GM18870 (cell line): ENCODE data around the gene ARHGAP15.

ENCODE experiments used
- ATAC-seq: cut with Tn5 transposase; IDR thresholded peaks from one replicate; pipeline ENCODE4 v1.9.1; 2021; ENCODE audit warnings: moderate library complexity; ENCODE audit not compliant: unreplicated experiment

Gene ARHGAP15

DNA sequence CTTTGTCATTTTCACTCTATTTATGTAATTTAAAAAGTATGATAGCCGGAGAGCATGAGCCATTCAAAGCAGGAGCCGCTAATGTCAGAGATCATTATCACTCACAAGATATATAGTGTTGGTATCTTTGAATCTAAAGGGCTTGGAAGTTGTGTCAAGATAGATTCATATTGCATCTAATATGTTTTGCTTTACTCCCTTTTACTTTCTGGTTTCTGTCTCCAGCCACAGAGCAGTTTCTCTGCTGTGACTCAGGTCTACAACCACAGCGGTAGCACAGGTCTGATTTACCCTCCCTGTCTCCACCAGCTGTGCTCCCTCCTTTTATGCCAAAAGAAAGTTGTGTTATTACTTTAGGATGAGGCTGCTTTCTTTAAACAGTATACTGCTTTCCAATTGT, 424.0 kb downstream of the ARHGAP15 start:
- ATAC-seq: peak; percentile 79

DNA sequence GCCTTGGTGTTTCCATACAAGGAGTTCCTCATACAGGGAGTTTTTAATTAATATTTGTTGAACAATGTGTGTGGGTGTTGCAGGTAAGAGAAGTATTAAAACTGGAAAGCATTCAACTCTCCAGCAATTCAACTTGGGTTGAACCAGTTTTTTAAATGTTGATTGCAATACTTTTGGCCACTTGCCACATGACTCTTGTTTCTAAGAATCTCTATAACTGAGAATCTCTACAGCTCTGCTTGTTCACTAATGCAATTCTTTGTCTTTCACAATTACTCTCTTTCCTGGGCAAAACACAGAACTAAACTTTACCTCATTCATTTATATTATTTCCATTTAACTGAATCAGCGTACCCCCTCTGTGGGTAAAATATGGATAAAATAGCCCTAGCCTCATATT, 429.4 kb downstream of the ARHGAP15 start:
- no peak for ATAC-seq

DNA sequence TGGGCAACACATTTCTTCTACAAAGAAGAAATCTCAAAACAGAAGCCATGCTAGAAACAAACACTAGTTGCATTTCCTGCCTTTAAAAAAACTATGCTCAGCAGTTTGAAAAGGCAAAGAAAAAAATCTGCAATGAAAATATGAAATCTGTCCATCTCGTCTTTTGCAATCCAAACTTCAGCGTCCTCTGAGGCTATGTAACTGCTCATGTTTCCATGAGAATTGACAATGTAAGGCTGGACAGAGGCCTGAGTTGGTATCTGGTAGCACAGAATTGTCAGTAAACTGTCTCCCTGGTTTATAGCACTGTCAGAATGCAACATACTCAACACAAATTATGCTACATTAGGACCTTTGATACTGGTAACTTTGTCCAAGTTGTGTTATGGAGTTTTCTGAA, 429.9 kb downstream of the ARHGAP15 start:
- ATAC-seq: no peak

DNA sequence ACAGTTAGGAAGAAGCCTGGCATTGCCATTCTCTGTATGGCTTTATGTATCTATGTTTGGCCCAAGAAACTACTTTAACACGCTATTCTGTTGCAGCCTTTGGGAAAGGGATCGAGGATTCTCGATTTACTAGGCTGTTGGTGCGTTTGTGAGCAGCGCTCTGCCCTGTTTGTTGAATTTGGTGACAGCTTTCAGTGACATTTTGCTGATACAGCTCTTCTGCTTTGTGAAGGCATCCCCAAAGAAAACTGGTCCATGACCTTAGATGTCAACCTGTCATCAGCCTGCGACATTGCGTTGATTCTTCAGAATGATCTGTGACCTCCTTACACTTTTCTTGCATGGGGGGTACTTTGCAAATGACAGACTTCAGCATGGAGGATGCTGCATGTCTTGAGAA, 431.5 kb downstream of the ARHGAP15 start:
- ATAC-seq: no peak

GRCh38 chr2:143564419-143564818, 435.2 kb downstream of the ARHGAP15 start:
- peak; percentile 99 for ATAC-seq

GRCh38 chr2:143571747-143572146, 442.5 kb downstream of the ARHGAP15 start:
- no peak for ATAC-seq

DNA sequence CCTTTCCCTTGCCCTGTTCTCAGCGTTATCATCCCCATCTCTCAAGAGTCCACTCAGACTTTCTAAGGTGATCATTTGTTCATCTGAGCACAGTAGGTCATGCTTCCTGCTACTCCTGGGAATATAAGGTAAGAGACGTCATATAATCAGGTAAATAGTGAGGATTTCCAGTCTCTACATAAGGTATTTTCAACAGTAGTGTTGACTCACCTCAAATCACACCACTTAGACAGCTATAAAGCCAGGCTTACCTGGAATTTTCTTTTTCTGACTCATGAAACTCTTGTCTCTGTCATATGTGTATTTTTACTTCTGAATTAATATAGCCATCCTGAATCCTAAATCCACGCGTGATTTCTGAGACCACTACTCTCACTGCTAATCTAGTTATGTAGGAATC, 443.2 kb downstream of the ARHGAP15 start:
- ATAC-seq: no peak

- ATAC-seq: no peak
Measured at GRCh38 chr2:143574069-143574468, 444.9 kb downstream of the ARHGAP15 start.

DNA sequence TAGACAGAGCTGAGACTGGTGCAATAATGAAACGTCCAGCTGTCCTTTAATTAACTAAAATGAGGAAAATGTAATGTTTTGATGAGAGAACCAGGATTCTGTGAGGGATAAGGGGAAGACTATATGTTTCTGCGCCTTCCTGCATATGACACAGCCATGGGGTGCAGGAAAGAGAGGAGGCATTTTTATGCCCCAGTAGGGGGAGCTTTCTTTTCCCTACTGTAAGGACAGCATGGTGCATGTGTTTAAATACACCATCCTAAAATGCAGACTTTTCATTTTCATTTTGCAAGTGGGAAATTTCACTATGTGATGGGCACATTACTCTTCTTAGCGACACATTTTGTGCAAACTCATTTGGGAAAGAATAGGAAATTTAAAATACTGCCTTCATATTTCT, 446.1 kb downstream of the ARHGAP15 start:
- no peak for ATAC-seq

- no peak for ATAC-seq
Measured at GRCh38 chr2:143577489-143577888, 448.3 kb downstream of the ARHGAP15 start.

DNA sequence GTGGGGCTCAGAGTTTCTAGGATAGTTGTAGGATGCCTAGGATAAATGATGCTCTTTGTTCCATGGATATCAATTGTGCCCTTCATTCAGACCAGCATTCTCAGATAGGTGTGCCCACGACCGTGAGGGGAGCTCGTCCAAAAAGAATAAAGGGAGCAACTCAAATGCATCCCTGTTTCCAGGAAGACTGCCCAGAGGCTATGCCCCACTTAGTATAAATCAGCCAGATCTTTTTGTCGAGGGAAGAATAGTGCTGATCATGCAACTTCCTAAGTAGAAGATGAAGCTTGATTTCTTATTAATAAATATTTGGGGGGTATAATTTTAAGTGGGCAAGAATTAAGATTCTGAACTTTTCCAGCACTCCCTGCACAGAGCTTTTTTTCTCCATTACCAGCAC, 450.2 kb downstream of the ARHGAP15 start:
- ATAC-seq: no peak

DNA sequence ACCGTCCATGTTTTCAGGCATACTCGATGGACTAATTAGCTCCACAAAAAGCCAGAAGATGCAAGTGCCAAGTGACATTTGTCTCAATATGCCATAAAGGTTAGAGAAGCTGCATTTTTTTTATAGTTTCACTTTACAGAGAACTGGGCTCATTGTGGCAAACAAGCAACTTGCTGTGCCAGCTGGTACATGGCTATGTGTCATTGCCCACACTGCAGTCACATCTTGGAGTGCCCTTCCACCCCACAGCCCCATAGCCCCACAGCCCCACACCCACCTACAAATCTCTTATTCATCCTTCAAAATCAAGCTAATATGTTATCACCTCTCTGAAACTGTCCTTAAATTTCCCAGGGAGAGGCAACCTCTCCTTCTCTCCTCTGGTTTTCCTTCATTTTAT, 451.9 kb downstream of the ARHGAP15 start:
- ATAC-seq: no peak

DNA sequence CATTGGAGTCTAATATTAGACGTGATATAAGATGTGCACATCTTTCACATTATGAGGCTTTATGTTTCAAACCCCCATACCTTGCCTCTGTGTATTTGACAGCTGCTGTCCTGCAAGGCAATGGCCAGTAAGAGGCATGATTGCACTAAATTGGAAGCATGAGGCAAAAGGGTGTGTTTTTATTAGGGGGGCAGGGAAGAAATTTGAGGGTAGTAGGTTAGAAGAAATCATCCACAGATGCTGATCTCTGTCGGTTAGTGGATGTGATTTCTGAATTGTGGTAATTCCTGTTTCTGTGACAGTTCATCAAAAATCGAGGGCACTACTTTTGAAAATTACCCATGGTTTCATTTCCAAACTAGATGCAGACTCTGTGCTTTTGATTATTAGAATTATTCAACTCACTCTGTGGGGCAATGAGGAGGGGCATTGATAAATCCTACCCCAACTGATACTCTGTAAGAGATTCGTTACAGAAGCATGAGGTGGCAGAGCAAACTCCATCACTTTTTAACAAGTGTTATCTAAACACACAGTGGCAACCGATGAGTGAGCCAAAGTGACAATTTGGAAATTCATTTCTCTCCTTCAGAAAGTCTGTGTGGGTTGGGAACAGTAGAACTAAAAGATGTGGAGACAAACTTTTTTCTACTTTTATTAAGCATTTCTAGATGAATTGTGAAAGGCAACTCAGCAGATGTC, 453.0 kb downstream of the ARHGAP15 start:
- ATAC-seq: no peak

GRCh38 chr2:143584936-143585335, 455.7 kb downstream of the ARHGAP15 start:
- ATAC-seq: no peak

DNA sequence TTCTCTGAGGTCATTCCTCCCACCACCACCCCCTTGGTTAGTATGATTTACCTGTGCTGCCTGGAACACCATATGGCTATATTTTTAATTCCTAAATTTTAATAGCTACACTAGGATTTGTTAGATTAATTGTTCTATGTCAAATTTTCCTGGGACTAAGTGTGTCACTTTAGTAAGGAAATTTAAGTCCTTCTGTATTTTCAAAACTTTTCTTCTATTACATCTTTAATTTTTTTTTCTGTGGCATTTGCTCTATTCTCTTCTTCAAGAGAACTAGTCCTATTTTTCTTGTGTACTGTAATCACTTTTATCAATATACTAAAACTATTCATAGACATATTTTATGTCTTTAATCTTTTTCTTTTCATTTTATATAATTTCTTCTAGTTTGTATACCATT, 456.9 kb downstream of the ARHGAP15 start:
- ATAC-seq: no peak

- no peak for ATAC-seq
Measured at GRCh38 chr2:143588746-143589145, 459.5 kb downstream of the ARHGAP15 start.

- no peak for ATAC-seq
Measured at GRCh38 chr2:143594161-143594560, 464.9 kb downstream of the ARHGAP15 start.

DNA sequence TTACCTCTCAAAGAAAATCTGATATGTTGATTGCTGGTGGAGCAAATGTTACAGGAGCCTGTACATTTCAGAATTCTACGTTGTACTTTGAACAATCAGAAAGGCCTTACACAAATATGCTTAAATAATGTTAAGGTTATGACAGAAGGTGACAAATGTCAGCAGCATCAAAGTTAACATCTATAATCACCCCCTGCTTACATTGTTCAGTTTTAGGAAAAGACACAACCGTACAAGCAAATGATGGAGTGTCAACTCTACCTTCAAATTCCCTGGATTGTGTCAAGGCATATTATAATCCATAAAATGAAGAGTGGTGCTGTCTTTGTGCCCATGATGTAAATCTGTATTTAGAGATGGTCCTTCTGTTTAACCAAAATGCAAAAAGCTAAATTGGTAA, 465.5 kb downstream of the ARHGAP15 start:
- ATAC-seq: no peak

DNA sequence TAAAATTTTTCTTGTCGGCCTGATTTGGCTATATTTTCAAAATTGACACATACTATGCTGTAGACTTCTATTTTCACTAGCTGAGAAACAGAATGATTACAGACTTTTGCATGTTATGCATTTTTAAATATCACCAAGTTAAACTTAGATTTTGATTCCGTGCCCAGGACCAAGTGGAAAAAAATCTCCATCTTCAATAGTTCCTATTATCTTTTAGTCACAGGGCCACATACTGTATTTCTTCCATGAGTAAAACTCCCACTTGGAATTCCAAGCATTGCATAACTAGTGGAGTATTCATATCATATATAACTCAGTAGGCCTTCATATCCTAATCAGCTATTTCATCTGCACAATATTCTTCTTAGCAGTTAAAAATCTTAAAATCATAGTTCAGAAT, 470.9 kb downstream of the ARHGAP15 start:
- ATAC-seq: no peak

DNA sequence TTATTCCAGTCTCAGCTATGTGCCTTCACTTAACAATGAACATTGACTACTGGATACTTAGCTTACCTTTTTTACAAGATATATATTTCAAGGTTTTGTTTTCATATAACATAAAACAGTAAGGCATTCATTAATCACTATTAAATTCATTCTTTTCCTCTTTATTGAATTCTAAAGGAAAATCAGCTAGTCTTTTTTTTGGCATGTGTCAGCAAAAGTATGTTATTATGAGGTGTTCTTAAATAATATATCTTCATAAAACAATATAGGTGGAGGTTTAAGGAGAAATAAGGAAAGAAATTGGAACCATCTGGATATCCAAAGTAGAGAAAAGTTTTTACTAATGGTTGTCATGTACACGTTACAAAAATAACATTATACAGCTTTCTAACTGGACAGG, 472.6 kb downstream of the ARHGAP15 start:
- ATAC-seq: no peak

- no peak for ATAC-seq
Measured at GRCh38 chr2:143603035-143603655, 473.9 kb downstream of the ARHGAP15 start.

DNA sequence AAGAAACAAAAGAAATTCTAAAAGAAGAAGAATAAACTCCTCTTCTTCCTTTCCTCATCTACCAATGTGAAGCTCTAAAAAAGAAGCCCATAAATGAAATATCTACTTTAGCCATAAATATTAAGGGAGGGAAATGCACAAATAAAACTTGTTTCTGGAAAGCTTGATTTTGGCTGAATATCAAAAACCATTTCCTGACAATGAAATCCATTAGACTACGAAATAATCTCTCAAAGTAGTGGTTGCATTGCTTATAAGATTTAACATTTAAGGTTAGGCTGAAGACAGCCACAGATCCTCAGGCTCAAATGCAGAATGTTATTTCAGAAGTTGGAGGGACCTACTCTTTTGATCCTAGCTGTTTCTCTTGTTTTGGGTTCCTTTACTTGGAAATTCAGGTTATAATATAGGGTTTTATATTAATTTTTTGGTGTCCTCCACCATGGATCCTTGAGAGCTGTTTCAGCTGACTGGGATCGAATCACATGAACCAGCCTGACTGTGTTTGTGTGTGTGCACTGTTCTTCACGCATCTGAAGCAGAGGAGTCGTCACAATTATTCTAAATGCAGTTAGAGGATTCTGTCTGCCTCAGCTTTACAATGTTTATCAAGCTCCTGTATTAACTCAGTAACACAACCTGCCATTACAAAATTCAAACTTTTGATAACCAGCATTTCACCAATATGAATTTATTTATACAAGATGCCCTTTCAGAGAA, 474.8 kb downstream of the ARHGAP15 start:
- no peak for ATAC-seq
